HepG2 (cell line): ENCODE data around the gene BMERB1. TPM values are rescaled to one million over a fixed set of nuclear protein-coding genes. Genes with fewer than 3 reads are reported as not detected.

Source experiments
- ATAC-seq: fragments of 200-7000 bp; cut with Tn5 transposase; 3 replicates; pipeline ENCODE4 v1.9.1; 2020; ENCODE audit warnings: mild to moderate bottlenecking, moderate library complexity
- BruUV-seq: library from RNA; stranded (reverse); fragments of 400-500 nt; replicated peaks from 2 replicates; lab custom pipeline; 2021; lab: Mats Ljungman, UMichigan
- CTCF ChIA-PET: fragments of 300-600 bp; formaldehyde crosslinking; extraction: SDS; loops from one replicate; lab custom pipeline; 2021; ENCODE audit warnings: low total read pairs, inconsistent platforms, low intra/inter-chr PET ratio; lab: Yijun Ruan, JAX
- POLR2A ChIA-PET: fragments of 350-600 bp; sonication (Branson Sonifier 250); formaldehyde crosslinking; loops from one replicate; lab custom pipeline; 2020; ENCODE audit warnings: antibody characterized with exemption, inconsistent platforms; lab: Yijun Ruan, JAX
- DNase-seq: peaks from one replicate; pipeline ENCODE4 v3.0.0-alpha.2; 2015; ENCODE audit warnings: low spot score
- FAIRE-seq: peaks from 3 replicates; lab custom pipeline; 2011; peaks lifted over from hg19 to GRCh38; lab: Jason Lieb, UNC
- H2AFZ ChIP-seq: one replicate; pipeline ENCODE4 v1.6.1; 2011; ENCODE audit warnings: low read length, inconsistent platforms
- H3K27ac ChIP-seq: fragments of 300-600 bp; 3 replicates; pipeline ENCODE4 v1.8.0; 2011; ENCODE audit warnings: mixed run types, mild to moderate bottlenecking, mixed read lengths, low read length, inconsistent platforms; ENCODE audit not compliant: insufficient read depth; ENCODE audit errors: extremely low read length
- H3K27me3 ChIP-seq, 2 experiments: fragments of 200-600 bp in 1 of 2; 2 replicates in 1 of 2; 3 replicates in 1 of 2; pipeline versions ENCODE4 v1.6.0 to v1.8.0; 2011; ENCODE audit warnings: low read length in 2 of 2, mild to moderate bottlenecking in 2 of 2, moderate library complexity in 2 of 2, inconsistent platforms in 1 of 2; ENCODE audit not compliant: insufficient read depth in 2 of 2, control insufficient read depth in 1 of 2
- H3K36me3 ChIP-seq, 2 experiments: fragments of 200-600 bp in 1 of 2; replicated peaks in 1 of 2; 2 replicates in 1 of 2; 3 replicates in 1 of 2; pipeline versions ENCODE4 v1.5.1 to v1.8.0; 2011; ENCODE audit warnings: low read length in 2 of 2, inconsistent platforms in 1 of 2; ENCODE audit not compliant: insufficient read depth in 2 of 2, control insufficient read depth in 1 of 2
- H3K4me1 ChIP-seq: 2 replicates; pipeline ENCODE4 v1.5.1; 2012; ENCODE audit warnings: low read length, inconsistent platforms; ENCODE audit not compliant: insufficient read depth
- H3K4me2 ChIP-seq: 2 replicates; pipeline ENCODE4 v1.6.0; 2011; ENCODE audit warnings: low read depth, low read length, inconsistent platforms
- H3K4me3 ChIP-seq, 3 experiments: fragments of 200-600 bp in 1 of 3; sonication (generic), shearing (Covaris generic) in 1 of 3; replicated peaks in 1 of 3; 2 replicates each; pipeline ENCODE4 v1.5.1; 2011 to 2016; ENCODE audit warnings: low read length in 3 of 3, inconsistent platforms in 2 of 3, low read depth in 2 of 3, mild to moderate bottlenecking in 2 of 3, control low read depth in 1 of 3, mixed read lengths in 1 of 3; ENCODE audit not compliant: insufficient read depth in 1 of 3
- H3K79me2 ChIP-seq: one replicate; pipeline ENCODE4 v1.6.1; 2011; ENCODE audit warnings: low read length, inconsistent platforms; ENCODE audit not compliant: insufficient read depth
- H3K9ac ChIP-seq: 2 replicates; pipeline ENCODE4 v1.6.0; 2011; ENCODE audit warnings: mild to moderate bottlenecking, low read depth, low read length, inconsistent platforms; ENCODE audit not compliant: insufficient read depth
- H3K9me3 ChIP-seq: 2 replicates; pipeline ENCODE4 v1.5.1; 2012; ENCODE audit warnings: mild to moderate bottlenecking, low read length
- H4K20me1 ChIP-seq: 2 replicates; pipeline ENCODE4 v1.6.0; 2011; ENCODE audit warnings: inconsistent platforms, mild to moderate bottlenecking, low read length, moderate library complexity; ENCODE audit not compliant: insufficient read depth
- GFI1 ChIP-seq: sonication (generic); formaldehyde crosslinking; IDR thresholded peaks from 2 replicates; pipeline ENCODE4 v1.5.0; 2020; ENCODE audit warnings: missing genetic modification reagents, mild to moderate bottlenecking, borderline replicate concordance
- GTF3A ChIP-seq: sonication (generic); formaldehyde crosslinking; conservative IDR thresholded peaks from 2 replicates; pipeline ENCODE4 v1.4.0; 2020; ENCODE audit warnings: mild to moderate bottlenecking, missing genetic modification reagents
- JUND ChIP-seq: sonication (generic); formaldehyde crosslinking; IDR thresholded peaks from 2 replicates; pipeline ENCODE4 v1.8.0; 2022; ENCODE audit warnings: mild to moderate bottlenecking, missing genetic modification reagents
- RELA ChIP-seq: sonication (generic); formaldehyde crosslinking; IDR thresholded peaks from 2 replicates; pipeline ENCODE4 v1.4.0; 2020; ENCODE audit warnings: missing genetic modification reagents
- SALL2 ChIP-seq: sonication (generic); formaldehyde crosslinking; IDR thresholded peaks from 2 replicates; pipeline ENCODE4 v1.8.1; 2023; ENCODE audit warnings: mild to moderate bottlenecking, missing genetic modification reagents, inconsistent platforms
- TRIM24 ChIP-seq: sonication (generic); formaldehyde crosslinking; IDR thresholded peaks from 2 replicates; pipeline ENCODE4 v1.8.0; 2022; ENCODE audit warnings: mild to moderate bottlenecking, missing genetic modification reagents
- U2AF1 ChIP-seq: fragments of 200-400 bp; formaldehyde crosslinking; optimal IDR thresholded peaks from 2 replicates; pipeline ENCODE3; 2017; ENCODE audit warnings: mild to moderate bottlenecking, low read depth, low read length
- UBTF ChIP-seq: sonication (generic); formaldehyde crosslinking; IDR thresholded peaks from 2 replicates; pipeline ENCODE4 v1.4.0; 2020; ENCODE audit warnings: mild to moderate bottlenecking, missing genetic modification reagents
- ZNF232 ChIP-seq: sonication (generic); formaldehyde crosslinking; IDR thresholded peaks from 2 replicates; pipeline ENCODE4 v1.4.0; 2020; ENCODE audit warnings: missing genetic modification reagents, borderline replicate concordance
- ZNF550 ChIP-seq: sonication (generic); formaldehyde crosslinking; IDR thresholded peaks from 2 replicates; pipeline ENCODE4 v1.4.0; 2020; ENCODE audit warnings: mild to moderate bottlenecking, missing genetic modification reagents, borderline replicate concordance
- ZNF724P ChIP-seq: sonication (generic); formaldehyde crosslinking; IDR thresholded peaks from 2 replicates; pipeline ENCODE4 v1.8.0; 2022; ENCODE audit warnings: missing genetic modification reagents, borderline replicate concordance
- WGBS: methylation state at CpG from one replicate; pipeline ENCODE4 v1.1.6; 2017; ENCODE audit warnings: low lambda C conversion rate; 5-methylcytosine and 5-hydroxymethylcytosine counted together
- in situ Hi-C: cut with HindIII; loops from 2 replicates; pipeline ENCODE4 v1.10.0; 2017; ENCODE audit warnings: low pct_unique_long_range_greater_than_20kb; ENCODE audit not compliant: extremely low pct_ligation_motif_present
- intact Hi-C: fragments of 100-400 bp; cut with micrococcal nuclease; formaldehyde crosslinking; loops from one replicate; pipeline ENCODE4 v1.10.0; 2022; ENCODE audit not compliant: unreplicated experiment
- polyA plus RNA-seq, 8 experiments: library from polyadenylated mRNA; depleted of rRNA in 3 of 8; stranded (reverse) in 7 of 8; unstranded in 1 of 8; fragments of >200 nt; fragmentation: Illumina TruSeq in 4 of 8; extraction: Trizol in 4 of 8; gene quantifications; 2 replicates each; pipeline versions ENCODE4 v1.2.1 to v1.2.3, GENCODE V29; 2011 to 2016; ENCODE audit warnings: low read depth in 4 of 8, missing spikeins in 1 of 8, mixed read lengths in 1 of 8; ENCODE audit not compliant: insufficient read depth in 1 of 8
- total RNA-seq, 5 experiments: library from RNA; depleted of rRNA; stranded (reverse); fragments of >200 nt; fragmentation: Illumina TruSeq; extraction: Trizol; gene quantifications; 2 replicates each; pipeline ENCODE4 v1.2.3, GENCODE V29; 2016; ENCODE audit warnings: low read depth in 1 of 5
- TF ChIP-seq, protein P1 (sequence below): IDR thresholded peaks from 2 replicates; pipeline ENCODE4 v1.6.1; 2012; ENCODE audit warnings: inconsistent platforms

BMERB1 gene
- total and polyA plus RNA-seq, 2 of the 13 experiments (the other 11 are each of a cell fraction or from before 2014, with no cell fraction given), result 1.4 TPM

DNA sequence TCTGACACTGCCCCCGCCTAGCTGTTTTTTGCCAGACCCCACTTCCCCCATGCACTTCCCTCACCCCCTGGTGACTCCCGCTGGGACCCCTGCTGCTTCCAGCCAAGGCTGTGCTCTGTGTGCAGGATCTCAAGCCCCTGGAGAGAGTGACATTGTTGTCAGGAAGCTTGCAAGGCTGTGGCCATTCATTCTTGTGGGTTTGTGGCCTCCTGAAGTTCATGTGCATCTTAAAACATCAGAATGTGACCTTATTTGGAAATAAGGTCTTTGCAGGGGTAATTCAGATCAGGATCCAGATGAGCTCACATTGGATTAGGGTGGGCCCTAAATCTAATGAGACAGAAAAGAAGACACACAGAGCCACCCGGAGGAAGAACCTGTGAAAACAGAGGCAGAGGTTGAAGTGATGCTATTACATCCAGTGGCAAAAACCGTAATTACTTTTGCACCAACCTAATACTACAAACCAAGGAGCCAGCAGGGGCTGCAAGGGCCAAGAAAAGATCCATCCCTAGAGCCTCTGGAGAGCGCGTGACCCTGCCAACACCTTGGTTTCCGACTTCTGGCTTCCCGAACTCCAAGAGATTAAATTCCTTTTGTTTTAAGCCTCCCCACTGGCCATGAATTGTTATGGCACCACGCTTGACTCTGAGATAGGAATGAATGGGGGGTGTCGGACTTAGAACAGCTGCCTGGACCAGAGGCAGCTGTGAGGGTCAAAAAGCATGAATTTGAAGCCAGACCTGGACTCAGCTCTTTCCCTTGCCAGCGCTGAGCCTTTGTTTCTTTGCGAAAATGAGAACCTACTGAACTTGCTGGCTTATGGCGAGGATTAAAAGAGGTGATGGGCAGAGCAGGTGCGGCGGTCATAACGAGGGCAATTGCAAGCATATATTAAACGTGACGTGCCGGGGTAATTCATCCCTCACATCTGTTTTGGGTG is 75.5 kb downstream of the BMERB1 start (continued):
- TF ChIP-seq, protein P1, sequence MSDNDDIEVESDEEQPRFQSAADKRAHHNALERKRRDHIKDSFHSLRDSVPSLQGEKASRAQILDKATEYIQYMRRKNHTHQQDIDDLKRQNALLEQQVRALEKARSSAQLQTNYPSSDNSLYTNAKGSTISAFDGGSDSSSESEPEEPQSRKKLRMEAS, result no peak

- Histone ChIP-seq H2AFZ (no peak overlapping the region), H3K4me2 (no peak overlapping the region), H4K20me1 (no peaks in the 10 kb centered on the region), H3K27ac (no peak overlapping the region), H3K27me3 (no peaks in the 10 kb centered on the region), H3K79me2 (no peaks in the 10 kb centered on the region), H3K36me3 (no peaks in the 10 kb centered on the region), H3K4me3 (no peak overlapping the region), H3K9me3 (no peaks in the 10 kb centered on the region), H3K4me1 (no peaks in the 10 kb centered on the region), H3K9ac (no peak overlapping the region)
- no TSS peak for BruUV-seq
- FAIRE-seq (no peak), DNase-seq (no peak), ATAC-seq (no peak)
- in situ Hi-C loops (loop anchor here (5.0 kb wide), 1 partner anchor 191 kb away; no protein-coding TSS in a partner anchor), intact Hi-C loops (no loop called here)
- 40% methylated on average over 6 of the region's 6 CpGs for WGBS
- ChIA-PET CTCF (no interaction called here), POLR2A (no interaction called here)
- TF ChIP-seq U2AF1 (no peak), JUND (CRISPR knock-in tag) (no peak), GTF3A (CRISPR knock-in tag) (no peak), RELA (no peak), TRIM24 (no peak), ZNF724P (CRISPR knock-in tag) (no peak), GFI1 (no peak), SALL2 (CRISPR knock-in tag) (no peak), ZNF232 (CRISPR knock-in tag) (no peak), ZNF550 (CRISPR knock-in tag) (no peak), UBTF (CRISPR knock-in tag) (no peak)
Observed at GRCh38 chr16:15510992-15511391, 76.6 kb downstream of the BMERB1 start.
